OCI-LY7 (cell line): ENCODE measurements around the gene HBE1. TPM values are rescaled to one million over a fixed set of nuclear protein-coding genes. Genes with fewer than 3 reads are reported as not detected.

Experiments used
- BruUV-seq: library from RNA; stranded (reverse); fragments of 400-500 nt; replicated peaks from 2 replicates; lab custom pipeline; 2021; lab: Mats Ljungman, UMichigan
- CTCF ChIA-PET: fragments of 300-600 bp; sonication (Branson Sonifier 250); formaldehyde crosslinking; loops from one replicate; lab custom pipeline; 2022; ENCODE audit warnings: antibody characterized with exemption; ENCODE audit not compliant: unreplicated experiment; lab: Charles Lee
- POLR2A ChIA-PET: fragments of 300-600 bp; sonication (Branson Sonifier 250); formaldehyde crosslinking; loops from one replicate; lab custom pipeline; 2022; ENCODE audit warnings: antibody characterized with exemption; lab: Charles Lee
- DNase-seq: peaks from one replicate; pipeline ENCODE4 v3.0.0-alpha.2; 2015; ENCODE audit warnings: low spot score
- H2AFZ ChIP-seq: fragments of 200-600 bp; sonication (generic), shearing (Covaris generic); 2 replicates; pipeline ENCODE4 v1.6.1; 2014; ENCODE audit warnings: mild to moderate bottlenecking, antibody characterized with exemption, low read length, moderate library complexity
- H3K27ac ChIP-seq: fragments of 200-600 bp; sonication (generic); 2 replicates; pipeline ENCODE4 v1.5.1; 2014; ENCODE audit warnings: mixed run types, low read depth, mild to moderate bottlenecking, moderate library complexity, low read length, inconsistent platforms; ENCODE audit not compliant: poor library complexity, severe bottlenecking
- H3K36me3 ChIP-seq: fragments of 200-600 bp; sonication (generic); 2 replicates; pipeline ENCODE4 v1.6.1; 2014; ENCODE audit warnings: mild to moderate bottlenecking, antibody characterized with exemption, low read length, moderate library complexity, mixed read lengths; ENCODE audit not compliant: insufficient read depth
- H3K4me1 ChIP-seq: fragments of 200-600 bp; sonication (generic); 2 replicates; pipeline ENCODE4 v1.5.1; 2014; ENCODE audit warnings: mild to moderate bottlenecking, low read length; ENCODE audit not compliant: insufficient read depth, poor library complexity, severe bottlenecking
- H3K4me2 ChIP-seq: fragments of 200-600 bp; sonication (generic); 2 replicates; pipeline ENCODE4 v1.6.1; 2014; ENCODE audit warnings: mild to moderate bottlenecking, low read length
- H3K4me3 ChIP-seq: fragments of 200-600 bp; sonication (generic); 2 replicates; pipeline ENCODE4 v1.5.1; 2014; ENCODE audit warnings: mild to moderate bottlenecking, low read depth, low read length; ENCODE audit not compliant: poor library complexity, severe bottlenecking
- H3K79me2 ChIP-seq: fragments of 200-600 bp; sonication (generic); 2 replicates; pipeline ENCODE4 v1.6.1; 2016; ENCODE audit warnings: low read depth, mild to moderate bottlenecking, low read length, moderate library complexity, mixed read lengths; ENCODE audit not compliant: insufficient read depth
- H3K9me2 ChIP-seq: fragments of 200-600 bp; sonication (generic); 2 replicates; pipeline ENCODE4 v1.6.1; 2016; ENCODE audit warnings: mild to moderate bottlenecking, low read length, mixed read lengths; ENCODE audit not compliant: insufficient read depth
- H3K9me3 ChIP-seq: fragments of 200-600 bp; sonication (generic); 2 replicates; pipeline ENCODE4 v1.6.1; 2014; ENCODE audit warnings: mild to moderate bottlenecking, mixed run types, low read length, mixed read lengths
- H4K20me1 ChIP-seq: fragments of 200-600 bp; sonication (generic); 2 replicates; pipeline ENCODE4 v1.6.1; 2014; ENCODE audit warnings: mild to moderate bottlenecking, antibody characterized with exemption, low read length, moderate library complexity, mixed read lengths; ENCODE audit not compliant: insufficient read depth
- CTCF ChIP-seq: fragments of 200-600 bp; sonication (generic); conservative IDR thresholded peaks from 2 replicates; pipeline ENCODE4 v1.5.1; 2014; ENCODE audit warnings: mild to moderate bottlenecking, antibody characterized with exemption, low read length, moderate library complexity, mixed read lengths
- EZH2phosphoT487 ChIP-seq: fragments of 200-600 bp; sonication (generic); IDR thresholded peaks from 2 replicates; pipeline ENCODE4 v1.6.1; 2018; ENCODE audit warnings: low read depth, borderline replicate concordance, mild to moderate bottlenecking, mixed run types, antibody characterized with exemption, low read length, moderate library complexity, mixed read lengths
- intact Hi-C: fragments of 100-400 bp; cut with micrococcal nuclease; formaldehyde crosslinking; loops from one replicate; pipeline ENCODE4 v1.10.0; 2022; ENCODE audit not compliant: unreplicated experiment
- total RNA-seq, 2 experiments: library from RNA; depleted of rRNA in 1 of 2; stranded (reverse); fragments of >200 nt in 1 of 2; shearing (Covaris generic) in 1 of 2; gene quantifications; 2 replicates each; pipeline ENCODE4 v1.2.3, GENCODE V29; 2014 to 2022

The HBE1 gene
- total RNA-seq, 2 experiments from 2014 or later = not detected

GRCh38 chr11:5274395-5274794 lies 4.7 kb upstream of the HBE1 start:
- Histone ChIP-seq H3K4me3 (no peak overlapping the region), H2AFZ (no peak overlapping the region), H3K9me3 (no peaks in the 10 kb centered on the region), H3K4me1 (no peaks in the 10 kb centered on the region), H3K27ac (no peak overlapping the region), H3K9me2 (no peaks in the 10 kb centered on the region), H4K20me1 (no peaks in the 10 kb centered on the region), H3K79me2 (no peaks in the 10 kb centered on the region), H3K36me3 (no peaks in the 10 kb centered on the region), H3K4me2 (no peak overlapping the region)
- DNase-seq = no peak
- POLR2A ChIA-PET = interaction anchor here (0.6 kb wide), 1 partner anchor 26 kb away, joined by 4 read pairs; no protein-coding TSS in a partner anchor
- CTCF ChIA-PET = no interaction called here
- TF ChIP-seq CTCF (no peak), EZH2phosphoT487 (no peak)
- intact Hi-C loops = no loop called here
- no TSS peak for BruUV-seq

- intact Hi-C loops = no loop called here
- H3K4me3 ChIP-seq = no peak overlapping the region
- H3K4me2 ChIP-seq = no peak overlapping the region
- H3K4me1 ChIP-seq = no peaks in the 10 kb centered on the region
- CTCF ChIA-PET = no interaction called here
- H3K27ac ChIP-seq = no peak overlapping the region
- no peak for DNase-seq
- no TSS peak for BruUV-seq
- no peak for TF ChIP-seq EZH2phosphoT487
- no peak for TF ChIP-seq CTCF
- no peaks in the 10 kb centered on the region for H3K9me2 ChIP-seq
- POLR2A ChIA-PET = no interaction called here
- H2AFZ ChIP-seq = no peak overlapping the region
- no peaks in the 10 kb centered on the region for H3K36me3 ChIP-seq
- H3K9me3 ChIP-seq = no peaks in the 10 kb centered on the region
- H3K79me2 ChIP-seq = no peaks in the 10 kb centered on the region
- no peaks in the 10 kb centered on the region for H4K20me1 ChIP-seq
These were observed 2.8 kb upstream of the HBE1 start for GRCh38 chr11:5272395-5273017.

GRCh38 chr11:5267033-5267563 lies 2.6 kb downstream of the HBE1 start:
- no peak overlapping the region for H3K27ac ChIP-seq
- no peaks in the 10 kb centered on the region for H3K79me2 ChIP-seq
- no peak for DNase-seq
- POLR2A ChIA-PET = no interaction called here
- intact Hi-C loops = no loop called here
- H3K4me1 ChIP-seq = no peaks in the 10 kb centered on the region
- no peaks in the 10 kb centered on the region for H3K36me3 ChIP-seq
- CTCF ChIA-PET = no interaction called here
- no peak overlapping the region for H3K4me3 ChIP-seq
- no peaks in the 10 kb centered on the region for H3K9me2 ChIP-seq
- H2AFZ ChIP-seq = no peak overlapping the region
- H3K9me3 ChIP-seq = no peaks in the 10 kb centered on the region
- no peaks in the 10 kb centered on the region for H4K20me1 ChIP-seq
- no peak overlapping the region for H3K4me2 ChIP-seq
- no peak for TF ChIP-seq EZH2phosphoT487
- TF ChIP-seq CTCF = no peak
- no TSS peak for BruUV-seq
